Endodermal cell (in vitro differentiated cells): ENCODE measurements around the gene SEC24D. TPM values are rescaled to one million over a fixed set of nuclear protein-coding genes. Genes with fewer than 3 reads are reported as not detected.
A peak's percentile ranks its signal among the peaks of the same experiment; 100 is the strongest.

Source experiments
- DNase-seq: peaks from one replicate; pipeline ENCODE4 v3.0.0-alpha.2; 2017
- H3K27ac ChIP-seq: 2 replicates; pipeline ENCODE4 v1.5.1; 2013; ENCODE audit warnings: mild to moderate bottlenecking, low read depth, low read length, moderate library complexity
- H3K27me3 ChIP-seq: 2 replicates; pipeline ENCODE4 v1.6.1; 2013; ENCODE audit warnings: mild to moderate bottlenecking, low read length, moderate library complexity; ENCODE audit not compliant: insufficient read depth, control insufficient read depth, poor library complexity, severe bottlenecking
- H3K36me3 ChIP-seq: 2 replicates; pipeline ENCODE4 v1.7.0; 2013; ENCODE audit warnings: mild to moderate bottlenecking, low read length, moderate library complexity; ENCODE audit not compliant: control insufficient read depth, insufficient read depth
- H3K4me1 ChIP-seq: one replicate; pipeline ENCODE4 v1.7.0; 2013; ENCODE audit warnings: low read length; ENCODE audit not compliant: control insufficient read depth, insufficient read depth
- H3K4me3 ChIP-seq: 2 replicates; pipeline ENCODE4 v1.5.1; 2013; ENCODE audit warnings: mild to moderate bottlenecking, low read length, moderate library complexity
- H3K9ac ChIP-seq: 2 replicates; pipeline ENCODE4 v1.6.1; 2013; ENCODE audit warnings: mild to moderate bottlenecking, low read length, moderate library complexity; ENCODE audit not compliant: poor library complexity, severe bottlenecking; ENCODE audit errors: extremely low read depth
- H3K9me3 ChIP-seq: 2 replicates; pipeline ENCODE4 v1.6.1; 2013; ENCODE audit warnings: mild to moderate bottlenecking, low read length, moderate library complexity; ENCODE audit not compliant: control insufficient read depth
- H3K27ac Mint-ChIP-seq: 2 replicates; pipeline ENCODE4 v1.8.0; 2020; ENCODE audit warnings: mixed read lengths
- H3K27me3 Mint-ChIP-seq: 2 replicates; pipeline ENCODE4 v1.8.0; 2021; ENCODE audit warnings: mild to moderate bottlenecking, mixed read lengths; ENCODE audit not compliant: insufficient read depth
- H3K36me3 Mint-ChIP-seq: 2 replicates; pipeline ENCODE4 v1.8.0; 2020; ENCODE audit warnings: low read depth, mixed read lengths
- H3K4me1 Mint-ChIP-seq: 2 replicates; pipeline ENCODE4 v1.8.0; 2020; ENCODE audit warnings: mixed read lengths
- H3K4me3 Mint-ChIP-seq: 2 replicates; pipeline ENCODE4 v1.8.0; 2020; ENCODE audit warnings: mild to moderate bottlenecking, moderate library complexity, mixed read lengths
- H3K9me3 Mint-ChIP-seq: 2 replicates; pipeline ENCODE4 v1.8.0; 2020; ENCODE audit warnings: mild to moderate bottlenecking, mixed read lengths
- CTCF ChIP-seq: fragments of 200-600 bp; sonication (generic); conservative IDR thresholded peaks from 2 replicates; pipeline ENCODE4 v1.5.0; 2021; ENCODE audit warnings: antibody characterized with exemption, mild to moderate bottlenecking
- WGBS, 2 experiments: methylation state at CpG; one replicate each; pipeline versions ENCODE4 v1.1.5 to v1.1.7; 2013; ENCODE audit warnings: missing lambda C conversion rate in 2 of 2, mixed read lengths in 1 of 2; ENCODE audit not compliant: insufficient coverage in 1 of 2, insufficient read length in 1 of 2; 5-methylcytosine and 5-hydroxymethylcytosine counted together
- total RNA-seq, 2 donors: library from RNA; stranded (reverse); fragmentation: NEBNext Ultra II Directional in 1 of 2; extraction: Animal tissue kit (Norgen Biotek cat#: 25700) in 1 of 2; gene quantifications; 2 replicates in 1 of 2; 3 replicates in 1 of 2; pipeline ENCODE4 v1.2.1, GENCODE V29; 2021

Gene SEC24D
- total RNA-seq, 2 donors from 2014 or later, result 40.4 to 42.8 TPM

DNA sequence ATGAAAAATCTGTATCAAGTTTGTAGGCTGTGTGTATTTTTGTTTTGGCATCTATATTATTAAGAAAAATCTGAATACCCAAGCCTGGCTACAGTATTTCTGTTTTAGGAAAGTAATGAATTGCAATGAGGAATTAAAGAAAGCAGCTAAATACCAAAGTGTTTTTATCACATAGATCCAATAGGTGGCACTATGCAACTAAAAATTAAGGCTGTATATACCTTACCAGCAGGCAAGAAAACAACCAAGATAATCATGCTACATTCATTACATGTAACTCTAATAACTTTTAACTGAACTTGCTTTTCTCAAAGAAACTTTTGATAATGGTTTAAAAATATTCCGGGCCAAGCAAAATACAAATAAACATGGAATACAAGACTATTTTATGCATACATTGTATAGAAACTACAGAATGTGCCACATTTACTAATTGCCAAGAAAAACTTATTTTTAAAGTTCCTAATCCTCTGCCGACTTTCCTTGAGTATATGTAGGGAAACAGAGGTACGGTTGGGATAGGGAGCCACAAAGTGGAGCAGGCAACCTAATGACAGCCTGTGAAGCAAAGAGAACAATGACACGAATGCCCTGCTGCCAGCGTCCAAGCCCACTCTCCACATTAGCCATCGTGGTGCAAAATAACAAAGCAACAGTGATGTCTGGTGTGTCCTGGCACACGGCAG lies 63.7 kb downstream of the SEC24D start:
- Histone ChIP-seq H3K9me3 (no peaks in the 10 kb centered on the region), H3K27me3 (no peaks in the 10 kb centered on the region), H3K4me3 (no peak overlapping the region), H3K9ac (no peak overlapping the region), H3K27ac (no peak overlapping the region), H3K4me1 (no peaks in the 10 kb centered on the region), H3K36me3 (peaks cover 28% of the 10 kb centered on the region)
- H3K27ac Mint-ChIP-seq, result no peak overlapping the region
- H3K9me3 Mint-ChIP-seq, result no peaks in the 10 kb centered on the region
- peaks cover 6% of the 10 kb centered on the region for H3K4me1 Mint-ChIP-seq
- H3K36me3 Mint-ChIP-seq, result peaks cover 2% of the 10 kb centered on the region
- DNase-seq, result no peak
- WGBS, 2 experiments, result 79 to 86% methylated on average over 5 to 7 of the region's 7 CpGs
- no peaks in the 10 kb centered on the region for H3K27me3 Mint-ChIP-seq
- TF ChIP-seq CTCF, result peak; percentile 84
- H3K4me3 Mint-ChIP-seq, result no peak overlapping the region

DNA sequence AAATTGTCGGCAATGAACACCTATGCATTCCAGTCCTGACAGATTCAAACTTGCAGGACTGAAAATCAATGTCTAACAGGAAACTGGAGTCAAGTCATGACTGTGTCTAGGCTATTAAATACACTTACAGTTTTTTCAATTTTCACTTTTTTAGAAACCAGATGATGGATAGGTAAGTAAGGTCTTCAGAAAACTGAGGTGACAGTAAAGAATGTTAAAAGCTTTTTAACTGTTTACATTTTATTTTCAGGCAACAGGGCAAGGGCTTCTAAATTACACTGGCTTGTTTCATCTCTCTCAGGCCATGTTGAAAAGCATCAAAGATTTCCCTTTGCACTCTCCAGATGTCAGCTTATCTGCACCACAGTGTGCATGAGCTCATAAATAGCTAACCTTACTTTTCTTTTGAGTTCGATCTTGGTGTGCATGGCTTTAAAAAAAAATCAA lies 65.2 kb downstream of the SEC24D start:
- DNase-seq, result no peak
- Histone ChIP-seq H3K4me3 (no peak overlapping the region), H3K27me3 (no peaks in the 10 kb centered on the region), H3K27ac (no peak overlapping the region), H3K4me1 (no peaks in the 10 kb centered on the region), H3K9me3 (no peaks in the 10 kb centered on the region), H3K36me3 (peaks cover 42% of the 10 kb centered on the region), H3K9ac (no peak overlapping the region)
- no peak for TF ChIP-seq CTCF
- H3K4me3 Mint-ChIP-seq, result no peak overlapping the region
- peaks cover 6% of the 10 kb centered on the region for H3K4me1 Mint-ChIP-seq
- no peaks in the 10 kb centered on the region for H3K27me3 Mint-ChIP-seq
- peaks cover 9% of the 10 kb centered on the region for H3K36me3 Mint-ChIP-seq
- no peaks in the 10 kb centered on the region for H3K9me3 Mint-ChIP-seq
- no peak overlapping the region for H3K27ac Mint-ChIP-seq
- 96 to 100% methylated on average over 2 of the region's 2 CpGs for WGBS, 2 experiments

DNA sequence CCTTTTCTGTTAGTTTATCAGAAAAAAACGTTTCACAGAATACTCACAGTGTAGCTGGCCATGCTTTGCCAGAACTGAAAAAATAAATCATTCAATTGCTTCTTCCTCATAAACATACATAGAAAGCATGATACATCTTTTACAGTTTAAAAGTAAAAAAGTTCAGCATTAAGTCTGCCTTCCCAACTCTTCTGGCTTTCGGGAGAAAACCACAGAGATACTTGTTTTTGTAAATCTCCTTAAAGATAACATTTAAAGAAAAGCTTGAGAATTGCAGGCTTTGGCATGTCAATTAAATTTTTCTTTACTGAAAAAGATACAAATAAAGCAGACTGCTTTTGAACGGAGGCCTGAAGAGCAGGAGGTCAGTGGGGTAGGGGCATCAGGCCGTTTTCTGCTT lies 66.8 kb downstream of the SEC24D start:
- Mint-ChIP-seq H3K4me3 (no peak overlapping the region), H3K4me1 (peaks cover 3% of the 10 kb centered on the region), H3K27ac (no peak overlapping the region), H3K36me3 (peaks cover 14% of the 10 kb centered on the region), H3K9me3 (no peaks in the 10 kb centered on the region), H3K27me3 (no peaks in the 10 kb centered on the region)
- TF ChIP-seq CTCF, result no peak
- H3K4me1 ChIP-seq, result no peaks in the 10 kb centered on the region
- H3K27ac ChIP-seq, result no peak overlapping the region
- H3K4me3 ChIP-seq, result no peak overlapping the region
- WGBS, 2 experiments, result 89 to 91% methylated on average over 4 of the region's 4 CpGs
- DNase-seq, result no peak
- no peaks in the 10 kb centered on the region for H3K27me3 ChIP-seq
- no peak overlapping the region for H3K9ac ChIP-seq
- H3K36me3 ChIP-seq, result peaks cover 58% of the 10 kb centered on the region
- no peaks in the 10 kb centered on the region for H3K9me3 ChIP-seq
